Cerebellar cortex (tissue), 1 donor: ENCODE measurements around the gene SLC25A23.

Experiments
- DNase-seq: peaks from one replicate; pipeline ENCODE4 v3.0.0-alpha.2; 2015; ENCODE audit warnings: low spot score

The SLC25A23 gene

DNA sequence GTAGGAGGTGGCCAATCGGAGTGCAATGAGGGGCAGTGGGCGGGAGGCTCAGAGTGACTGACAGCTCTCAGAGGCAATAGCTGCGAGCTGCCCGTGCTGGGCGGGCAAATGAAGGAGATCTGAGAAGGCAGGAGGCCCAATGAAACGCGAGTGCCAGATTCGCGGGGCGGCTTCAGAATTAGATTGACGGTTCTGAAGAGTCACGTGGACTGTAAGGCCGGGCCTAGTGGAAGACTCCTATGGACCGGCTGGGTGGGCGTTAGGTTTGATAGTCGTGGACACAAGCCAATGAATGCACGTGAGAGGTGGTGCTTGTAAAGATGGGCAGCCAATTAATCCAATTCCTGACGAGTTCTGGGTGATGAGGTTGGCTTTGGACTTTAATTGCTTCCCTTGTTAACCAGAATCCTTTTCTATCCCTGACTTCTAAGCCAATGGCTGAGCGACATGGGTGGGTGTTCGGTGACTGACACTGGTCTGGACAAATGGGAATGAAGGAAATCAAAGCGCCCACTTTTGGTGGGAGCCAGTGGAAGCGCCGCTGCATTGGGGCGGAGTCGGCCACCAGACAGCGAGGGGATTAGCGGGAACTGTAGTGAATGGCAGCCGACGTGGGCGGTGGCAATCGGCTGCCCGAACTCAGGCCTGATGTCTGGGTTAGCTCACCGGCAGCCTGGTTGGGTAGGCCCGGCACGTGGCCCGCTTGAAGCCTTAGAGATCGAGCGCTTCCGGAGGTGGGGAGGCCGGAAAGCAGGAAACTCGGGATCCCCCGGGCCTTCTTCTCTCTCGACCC lies 34.5 kb downstream of the SLC25A23 start:
- DNase-seq = peak; percentile 100

GRCh38 chr19:6424195-6424938 lies 35.2 kb downstream of the SLC25A23 start, which contains the start of gene KHSRP:
KHSRP (minus strand) TSS chr19:6424811; CDS start chr19:6424701, 110 bp downstream.
- DNase-seq = no peak

- DNase-seq = peak; percentile 46
Measured at GRCh38 chr19:6423499-6424194, 35.9 kb downstream of the SLC25A23 start.

DNA sequence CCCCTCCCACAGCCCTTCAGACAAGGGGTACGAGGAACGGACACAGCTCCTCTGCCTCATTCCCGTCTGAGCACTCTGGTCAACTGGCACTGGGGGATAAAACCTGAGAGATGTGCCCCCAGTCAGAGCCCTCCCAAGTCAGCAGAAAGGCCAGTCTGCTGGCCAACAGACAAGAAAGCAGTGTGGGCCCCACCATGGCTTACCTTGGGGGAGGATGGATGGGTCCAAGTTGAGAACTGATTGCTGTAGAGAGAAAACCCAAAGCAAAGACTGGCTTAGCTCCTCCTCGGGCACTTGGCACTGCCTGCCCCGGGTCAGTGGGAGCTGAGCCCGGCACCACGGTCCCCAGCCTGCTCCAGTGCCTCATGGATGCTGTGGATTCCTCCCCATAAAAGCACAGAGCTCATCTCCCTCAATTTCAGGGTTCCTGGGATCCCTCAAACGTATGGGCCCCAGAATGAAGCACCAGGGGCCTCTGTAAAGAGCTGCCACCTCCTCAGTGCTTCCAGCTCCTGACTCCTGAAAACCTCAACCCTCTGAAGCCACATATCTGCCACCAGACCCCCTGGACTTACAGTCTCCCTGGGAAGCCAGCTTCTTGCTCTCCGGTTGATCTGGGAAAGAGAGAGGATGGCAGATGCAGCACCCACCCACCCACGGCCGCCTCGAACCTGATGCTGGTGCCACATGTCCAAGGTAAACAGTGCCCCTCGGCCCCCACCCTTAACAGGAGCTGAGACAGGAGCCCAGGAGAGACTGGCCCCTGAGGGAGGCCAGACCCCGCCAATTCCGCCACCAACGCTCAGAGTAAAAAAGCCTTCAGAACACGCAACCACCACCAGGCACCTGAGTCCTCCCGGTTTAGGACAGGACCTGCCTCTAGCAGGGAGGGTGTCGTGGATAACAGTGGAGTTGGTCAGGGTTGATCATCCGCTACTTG lies 38.2 kb downstream of the SLC25A23 start:
- no peak for DNase-seq

- no peak for DNase-seq
Measured at GRCh38 chr19:6418562-6418932, 41.0 kb downstream of the SLC25A23 start.

DNA sequence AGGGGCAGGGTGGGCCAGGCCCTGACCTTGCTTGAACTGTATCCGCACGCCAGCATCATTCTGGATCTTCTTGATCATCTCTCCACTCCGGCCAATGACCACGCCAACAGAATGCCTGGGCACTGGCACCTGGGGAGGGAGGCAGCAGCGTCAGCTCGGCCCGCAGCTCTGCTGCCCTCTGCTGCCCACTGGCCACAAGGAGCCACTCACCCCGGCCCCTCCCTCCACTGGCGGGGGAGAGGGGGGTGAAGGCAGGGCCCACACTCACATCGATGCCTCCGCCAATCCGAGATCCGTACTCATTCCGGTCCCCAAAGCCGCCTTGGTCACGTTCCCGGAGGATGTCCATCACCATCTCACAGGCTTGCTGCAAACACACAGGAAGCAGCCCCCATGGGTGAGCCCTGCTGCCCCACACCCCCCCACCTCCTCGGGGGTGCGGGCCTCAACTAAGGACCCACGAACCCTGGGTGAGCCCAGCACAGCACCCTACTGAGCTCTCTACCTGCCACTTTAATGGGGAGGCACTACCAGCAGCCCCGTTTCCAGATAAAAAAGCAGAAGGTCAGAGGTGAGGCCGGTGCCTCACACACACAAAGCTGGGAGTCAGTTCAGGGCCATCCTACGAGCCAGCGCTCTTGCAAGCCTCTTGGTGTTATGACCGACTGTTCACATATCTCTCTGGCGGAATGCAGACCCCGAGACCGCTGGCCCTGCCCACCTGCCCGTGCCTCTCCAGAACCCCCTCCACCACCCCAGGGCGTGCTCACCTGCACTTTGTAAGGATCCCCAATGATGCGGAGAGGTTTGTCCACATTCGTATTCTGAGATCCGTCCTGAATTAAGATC lies 41.7 kb downstream of the SLC25A23 start:
- DNase-seq = peak; percentile 80

GRCh38 chr19:6416658-6417405 lies 42.8 kb downstream of the SLC25A23 start:
- no peak for DNase-seq

DNA sequence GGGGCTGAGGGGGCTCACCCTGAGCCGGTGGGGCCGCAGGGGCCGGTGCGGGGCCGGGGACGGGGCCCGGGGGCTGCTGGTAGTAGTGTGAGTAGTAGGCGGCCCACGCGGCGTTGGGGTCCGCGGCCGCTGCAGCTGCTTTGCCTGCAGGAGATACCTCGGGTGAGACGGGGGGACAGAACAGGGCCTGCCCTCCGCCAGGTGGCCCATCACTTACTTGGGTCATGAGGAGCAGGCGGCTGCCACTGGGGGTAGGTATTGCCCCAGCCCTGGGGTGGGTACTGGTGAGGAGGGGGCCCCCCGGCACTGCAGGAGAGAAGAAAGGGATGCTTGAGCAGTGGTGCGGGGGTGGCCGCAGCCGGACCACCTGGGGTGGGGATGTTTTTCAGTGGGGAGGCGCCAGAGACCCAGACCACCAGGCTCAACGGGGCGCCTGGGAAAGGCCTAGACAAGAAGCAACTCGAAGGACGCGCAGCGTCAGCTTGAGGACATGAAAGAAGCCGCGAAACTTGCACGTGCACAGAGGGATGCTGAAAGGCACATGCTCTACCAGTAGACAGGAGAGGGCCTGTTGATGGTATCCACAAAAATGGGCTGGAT lies 43.9 kb downstream of the SLC25A23 start:
- DNase-seq = no peak

- no peak for DNase-seq
Measured at GRCh38 chr19:6414793-6415590, 44.6 kb downstream of the SLC25A23 start.

GRCh38 chr19:6413721-6414643 lies 45.6 kb downstream of the SLC25A23 start:
- peak; percentile 38 for DNase-seq

DNA sequence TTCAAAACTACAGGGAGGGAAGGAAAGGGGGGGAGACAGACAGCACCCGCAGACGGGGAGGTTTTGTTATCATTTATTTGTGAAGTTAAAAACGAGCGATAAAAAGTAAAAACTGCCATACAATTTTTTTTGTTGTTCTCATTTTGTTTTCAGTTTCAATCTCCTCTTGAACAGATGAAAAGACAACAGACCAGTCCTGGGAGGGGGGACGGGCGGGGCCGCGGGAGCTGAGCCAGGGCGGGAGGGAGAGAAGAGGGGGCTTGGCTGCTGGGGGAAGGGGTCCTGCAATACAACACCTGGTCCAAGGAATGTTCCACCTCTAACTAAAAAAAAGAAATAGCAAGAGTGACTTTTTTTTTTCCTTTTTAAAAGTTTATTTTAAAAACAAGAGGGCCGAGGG lies 46.3 kb downstream of the SLC25A23 start:
- DNase-seq = no peak

DNA sequence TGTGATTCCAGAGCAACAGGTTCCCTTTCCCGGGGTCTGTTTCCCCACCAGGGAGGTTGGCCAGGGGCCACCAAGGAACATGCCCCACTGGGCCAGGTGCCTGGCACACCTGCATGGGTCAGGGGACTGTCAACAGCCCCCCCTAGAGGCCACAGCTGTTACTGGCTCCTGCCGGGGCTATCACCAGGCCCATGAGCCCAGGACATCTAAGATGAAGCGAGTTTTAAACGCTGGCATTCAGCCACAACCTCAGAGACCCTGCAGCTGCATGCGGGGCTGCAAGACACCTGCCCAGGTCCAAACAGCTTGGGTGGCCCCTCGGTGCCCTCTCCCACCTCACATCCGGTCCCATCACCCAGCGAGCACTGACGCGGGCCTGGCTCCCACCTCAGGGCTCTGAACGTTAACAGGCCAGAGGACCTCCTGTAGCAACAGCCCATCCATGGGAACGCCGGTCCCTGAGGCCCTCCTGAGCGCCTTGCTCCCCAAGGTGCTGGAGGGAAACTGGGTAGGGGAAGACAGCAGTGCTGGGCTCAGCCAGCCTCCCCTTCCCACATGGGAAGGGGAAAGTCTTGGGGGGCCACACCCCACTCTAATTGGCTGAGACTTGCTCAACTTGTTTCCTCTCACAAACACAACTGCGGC lies 47.0 kb downstream of the SLC25A23 start:
- DNase-seq = peak; percentile 63

DNA sequence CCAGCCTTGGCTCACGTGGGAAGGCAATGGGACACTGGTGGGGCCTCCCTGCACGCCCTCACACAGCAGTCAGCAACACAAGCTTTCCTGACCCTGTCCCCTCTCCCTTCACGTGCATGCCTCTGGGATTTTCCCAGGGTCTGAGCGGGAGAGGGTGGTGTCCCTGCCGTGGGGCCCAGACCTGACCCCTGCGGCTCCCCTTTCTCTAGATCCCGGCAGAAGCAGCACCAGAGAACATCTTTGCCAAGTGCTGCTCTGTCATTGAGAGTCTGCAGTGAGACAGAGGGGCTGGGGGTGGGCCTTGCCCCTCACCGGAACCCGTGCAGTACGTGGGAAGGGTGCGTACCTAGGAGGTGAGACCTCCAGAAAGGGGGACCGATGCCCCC lies 47.5 kb downstream of the SLC25A23 start:
- no peak for DNase-seq

- no peak for DNase-seq
Measured at GRCh38 chr19:6409346-6409745, 50.2 kb downstream of the SLC25A23 start.

- DNase-seq = no peak
Measured at GRCh38 chr19:6406401-6406800, 53.2 kb downstream of the SLC25A23 start.

GRCh38 chr19:6402837-6403608 lies 56.6 kb downstream of the SLC25A23 start:
- peak; percentile 81 for DNase-seq
